GM18502 (cell line): ENCODE results near the gene KLHL21.
"Not testable (repeated sequence)": the region's sequence is repeated elsewhere in the genome, so short reads cannot be mapped to it uniquely, and the experiment has no call there.

Experiments
- ATAC-seq: cut with Tn5 transposase; IDR thresholded peaks from one replicate; pipeline ENCODE4 v1.9.1; 2021; ENCODE audit warnings: mild to moderate bottlenecking; ENCODE audit not compliant: unreplicated experiment, poor library complexity

Gene KLHL21

GRCh38 chr1:6602669-6603237, at the start of gene KLHL21:
KLHL21 (minus strand) TSS chr1:6602869; CDS start chr1:6602817, 52 bp downstream.
- ATAC-seq = peak; percentile 60

GRCh38 chr1:6651909-6652308, 49.2 kb upstream of the KLHL21 start:
- no peak for ATAC-seq

GRCh38 chr1:6648556-6648955, 45.9 kb upstream of the KLHL21 start:
- ATAC-seq = no peak

- ATAC-seq = no peak
Measured at GRCh38 chr1:6646499-6647148, 44.0 kb upstream of the KLHL21 start.

- no peak for ATAC-seq
Measured at GRCh38 chr1:6645018-6645417, 42.3 kb upstream of the KLHL21 start.

- ATAC-seq = not testable (repeated sequence)
Measured at GRCh38 chr1:6640867-6641266, 38.2 kb upstream of the KLHL21 start.

GRCh38 chr1:6638226-6638625, 35.6 kb upstream of the KLHL21 start:
- no peak for ATAC-seq

- ATAC-seq = no peak
Measured at GRCh38 chr1:6637770-6638169, 35.1 kb upstream of the KLHL21 start.

- not testable (repeated sequence) for ATAC-seq
Measured at GRCh38 chr1:6636778-6637177, 34.1 kb upstream of the KLHL21 start.

- ATAC-seq = no peak
Measured at GRCh38 chr1:6635910-6636760, 33.5 kb upstream of the KLHL21 start.

GRCh38 chr1:6635161-6635909, 32.7 kb upstream of the KLHL21 start:
- no peak for ATAC-seq

- no peak for ATAC-seq
Measured at GRCh38 chr1:6634371-6635052, 31.8 kb upstream of the KLHL21 start.

- ATAC-seq = no peak
Measured at GRCh38 chr1:6632588-6633514, 30.2 kb upstream of the KLHL21 start.

- no peak for ATAC-seq
Measured at GRCh38 chr1:6631058-6631457, 28.4 kb upstream of the KLHL21 start.

- no peak for ATAC-seq
Measured at GRCh38 chr1:6630027-6630426, 27.4 kb upstream of the KLHL21 start.

- ATAC-seq = no peak
Measured at GRCh38 chr1:6628971-6629479, 26.4 kb upstream of the KLHL21 start.

- ATAC-seq = no peak
Measured at GRCh38 chr1:6627841-6628545, 25.3 kb upstream of the KLHL21 start.

GRCh38 chr1:6627031-6627430, 24.4 kb upstream of the KLHL21 start:
- no peak for ATAC-seq
